ENCODE data around the gene TMC8. TPM values are rescaled to one million over a fixed set of nuclear protein-coding genes. Genes with fewer than 3 reads are reported as not detected.

Gene TMC8
- 0.16 to 0.27 TPM (median 0.26 TPM) in 5 replicates for total RNA-seq (2022; extraction: Qiagen RNA extraction)

GRCh38 chr17:78130437-78131101, at the start of gene TMC8:
TMC8 (plus strand) TSS chr17:78130771; CDS start chr17:78131589, 818 bp downstream.

GRCh38 chr17:78128551-78129350, 1.8 kb upstream of the TMC8 start, which contains the start of gene TMC6:
TMC6 (minus strand) TSS chr17:78128755; CDS start chr17:78126832, 1,923 bp downstream.

GRCh38 chr17:78168242-78168902, 37.8 kb downstream of the TMC8 start, which contains the start of gene SYNGR2:
SYNGR2 (plus strand) TSS chr17:78168581; CDS start chr17:78168617, 36 bp downstream.

GRCh38 chr17:78186692-78187595, 56.4 kb downstream of the TMC8 start, which contains the start of the genes AFMID and TK1:
AFMID (plus strand) TSS chr17:78187362; CDS start chr17:78187371, 9 bp downstream.
TK1 (minus strand) TSS chr17:78187052; CDS start chr17:78186994, 58 bp downstream.

Other genes starting within 250 kb of the TMC8 start
- gene TNRC6C, start 172.1 kb upstream of the TMC8 start, total RNA-seq (2022; extraction: Qiagen RNA extraction): 1.4 to 3.5 TPM (median 2.0 TPM) in 5 replicates
- 6.9 to 15.2 TPM (median 14.3 TPM) in 5 replicates for gene TMC6, start 2.0 kb upstream of the TMC8 start, total RNA-seq (2022; extraction: Qiagen RNA extraction)
- gene C17orf99, start 15.6 kb downstream of the TMC8 start, total RNA-seq (2022; extraction: Qiagen RNA extraction): not detected in 5 replicates
- 129 to 217 TPM (median 195 TPM) in 5 replicates for gene SYNGR2, start 37.8 kb downstream of the TMC8 start, total RNA-seq (2022; extraction: Qiagen RNA extraction)
- 219 to 248 TPM (median 237 TPM) in 5 replicates for gene TK1, start 56.3 kb downstream of the TMC8 start, total RNA-seq (2022; extraction: Qiagen RNA extraction)
- 36.3 to 49.5 TPM (median 38.7 TPM) in 5 replicates for gene AFMID, start 56.6 kb downstream of the TMC8 start, total RNA-seq (2022; extraction: Qiagen RNA extraction)
- gene BIRC5, start 83.5 kb downstream of the TMC8 start, total RNA-seq (2022; extraction: Qiagen RNA extraction): 102 to 105 TPM (median 103 TPM) in 5 replicates
- not detected in 5 replicates for gene TMEM235, start 100.9 kb downstream of the TMC8 start, total RNA-seq (2022; extraction: Qiagen RNA extraction)
- gene SOCS3, start 229.3 kb downstream of the TMC8 start, total RNA-seq (2022; extraction: Qiagen RNA extraction): 27.6 to 43.3 TPM (median 36.9 TPM) in 5 replicates
- gene PGS1, start 247.9 kb downstream of the TMC8 start, total RNA-seq (2022; extraction: Qiagen RNA extraction): 19.8 to 27.1 TPM (median 25.0 TPM) in 5 replicates